HG03558 (cell line): ENCODE measurements around the gene CNOT3.

Source experiments
- ATAC-seq: cut with Tn5 transposase; IDR thresholded peaks from one replicate; pipeline ENCODE4 v1.9.1; 2021; ENCODE audit warnings: moderate number of reproducible peaks; ENCODE audit not compliant: unreplicated experiment; ENCODE audit errors: extremely low read depth

CNOT3 gene

GRCh38 chr19:54115109-54116063 lies 22.2 kb upstream of the CNOT3 start, which contains the start of the genes PRPF31 and TFPT:
PRPF31 (plus strand) TSS chr19:54115754; CDS start chr19:54118279, 2,525 bp downstream.
TFPT (minus strand) TSS chr19:54115657; CDS start chr19:54115269, 388 bp downstream.
- peak; percentile 69 for ATAC-seq

- no peak for ATAC-seq
Measured at GRCh38 chr19:54121259-54121658, 16.3 kb upstream of the CNOT3 start.

- no peak for ATAC-seq
Measured at GRCh38 chr19:54123682-54124081, 13.9 kb upstream of the CNOT3 start.

- ATAC-seq = no peak
Measured at GRCh38 chr19:54124393-54124792, 13.2 kb upstream of the CNOT3 start.

- ATAC-seq = no peak
Measured at GRCh38 chr19:54125713-54126112, 11.8 kb upstream of the CNOT3 start.

GRCh38 chr19:54127688-54128440 lies 9.7 kb upstream of the CNOT3 start:
- ATAC-seq = no peak

- ATAC-seq = no peak
Measured at GRCh38 chr19:54128441-54128725, 9.2 kb upstream of the CNOT3 start.

GRCh38 chr19:54128796-54129616 lies 8.6 kb upstream of the CNOT3 start:
- no peak for ATAC-seq

- no peak for ATAC-seq
Measured at GRCh38 chr19:54129617-54129996, 8.0 kb upstream of the CNOT3 start.

- ATAC-seq = no peak
Measured at GRCh38 chr19:54133312-54133956, 4.1 kb upstream of the CNOT3 start.

GRCh38 chr19:54133957-54134590 lies 3.5 kb upstream of the CNOT3 start:
- ATAC-seq = no peak

- no peak for ATAC-seq
Measured at GRCh38 chr19:54136086-54136863, 1.3 kb upstream of the CNOT3 start.

- ATAC-seq = peak; percentile 64
Measured at GRCh38 chr19:54136864-54137698, 481 bp upstream of the CNOT3 start.

GRCh38 chr19:54138489-54139256 lies 1.1 kb downstream of the CNOT3 start:
- no peak for ATAC-seq

- ATAC-seq = no peak
Measured at GRCh38 chr19:54141356-54141755, 3.8 kb downstream of the CNOT3 start.

- no peak for ATAC-seq
Measured at GRCh38 chr19:54142166-54142780, 4.7 kb downstream of the CNOT3 start.
